ENCODE data around the gene APOBEC3B.

- TF ChIP-seq CTCF (IDR thresholded peaks at IDR 0.05; ENCODE audit: poor library complexity, severe bottlenecking) = no peak
- no peak for TF ChIP-seq POLR2AphosphoS5 (IDR thresholded peaks at IDR 0.05)
Observed at GRCh38 chr22:38974826-38975175, 7.3 kb upstream of the APOBEC3B start.

Data from neural cell (in vitro differentiated cells).